H9 (cell line): ENCODE data around the gene AFF2. TPM values are rescaled to one million over a fixed set of nuclear protein-coding genes. Genes with fewer than 3 reads are reported as not detected.

Source experiments
- DNase-seq: peaks from one replicate; pipeline ENCODE4 v3.0.0-alpha.2; 2017
- H2AFZ ChIP-seq: one replicate; pipeline ENCODE4 v1.6.1; 2013; ENCODE audit warnings: mild to moderate bottlenecking, low read length, control low read depth, moderate library complexity
- H2AK5ac ChIP-seq: 2 replicates; pipeline ENCODE4 v1.6.1; 2013; ENCODE audit warnings: low read length, control low read depth, mixed read lengths; ENCODE audit not compliant: insufficient read length
- H2BK120ac ChIP-seq: one replicate; pipeline ENCODE4 v1.6.1; 2013; ENCODE audit warnings: low read depth, mild to moderate bottlenecking, low read length, control low read depth, inconsistent platforms; ENCODE audit not compliant: poor library complexity, severe bottlenecking
- H2BK12ac ChIP-seq: 2 replicates; pipeline ENCODE4 v1.6.1; 2013; ENCODE audit warnings: low read length, control low read depth, mixed read lengths, low read depth; ENCODE audit not compliant: insufficient read length
- H2BK15ac ChIP-seq: 2 replicates; pipeline ENCODE4 v1.6.1; 2013; ENCODE audit warnings: low read depth, low read length, control low read depth
- H2BK20ac ChIP-seq: one replicate; pipeline ENCODE4 v1.6.1; 2013; ENCODE audit warnings: low read depth, mild to moderate bottlenecking, low read length, control low read depth, inconsistent platforms; ENCODE audit not compliant: poor library complexity, severe bottlenecking
- H2BK5ac ChIP-seq: 2 replicates; pipeline ENCODE4 v1.6.1; 2013; ENCODE audit warnings: low read length, control low read depth, mixed read lengths; ENCODE audit not compliant: insufficient read length
- H3K14ac ChIP-seq: 2 replicates; pipeline ENCODE4 v1.6.1; 2013; ENCODE audit warnings: low read length, control low read depth; ENCODE audit not compliant: insufficient read depth
- H3K18ac ChIP-seq: 2 replicates; pipeline ENCODE4 v1.6.1; 2013; ENCODE audit warnings: low read depth, mild to moderate bottlenecking, mixed read lengths, low read length, control low read depth; ENCODE audit not compliant: insufficient read length
- H3K23ac ChIP-seq: 2 replicates; pipeline ENCODE4 v1.6.1; 2013; ENCODE audit warnings: low read length, control low read depth, mixed read lengths, low read depth; ENCODE audit not compliant: insufficient read length
- H3K23me2 ChIP-seq: 2 replicates; pipeline ENCODE4 v1.6.1; 2013; ENCODE audit warnings: low read depth, mild to moderate bottlenecking, mixed read lengths, low read length, control low read depth; ENCODE audit not compliant: insufficient read length, poor library complexity, severe bottlenecking
- H3K27ac ChIP-seq: 2 replicates; pipeline ENCODE4 v1.5.1; 2013; ENCODE audit warnings: low read length, control low read depth, mixed read lengths, low read depth; ENCODE audit not compliant: insufficient read length
- H3K27me3 ChIP-seq: 2 replicates; pipeline ENCODE4 v1.6.1; 2013; ENCODE audit warnings: low read length, control low read depth, inconsistent platforms; ENCODE audit not compliant: insufficient read depth
- H3K4ac ChIP-seq: 2 replicates; pipeline ENCODE4 v1.6.1; 2013; ENCODE audit warnings: low read depth, mild to moderate bottlenecking, control low read depth, inconsistent platforms, low read length, moderate library complexity
- H3K4me1 ChIP-seq: 2 replicates; pipeline ENCODE4 v1.6.1; 2013; ENCODE audit warnings: low read length, control low read depth, inconsistent platforms; ENCODE audit not compliant: insufficient read depth
- H3K4me2 ChIP-seq: 2 replicates; pipeline ENCODE4 v1.6.1; 2013; ENCODE audit warnings: low read length, control low read depth, mixed read lengths; ENCODE audit not compliant: insufficient read length, insufficient read depth
- H3K56ac ChIP-seq: 2 replicates; pipeline ENCODE4 v1.6.1; 2013; ENCODE audit warnings: low read depth, mild to moderate bottlenecking, mixed read lengths, low read length, control low read depth; ENCODE audit not compliant: insufficient read length
- H3K79me1 ChIP-seq: 2 replicates; pipeline ENCODE4 v1.6.1; 2013; ENCODE audit warnings: low read depth, mild to moderate bottlenecking, moderate library complexity, low read length, control low read depth, inconsistent platforms; ENCODE audit not compliant: insufficient read depth, poor library complexity, severe bottlenecking
- H3K79me2 ChIP-seq: 2 replicates; pipeline ENCODE4 v1.6.1; 2013; ENCODE audit warnings: low read length, control low read depth, inconsistent platforms; ENCODE audit not compliant: insufficient read depth
- H3K9ac ChIP-seq: 2 replicates; pipeline ENCODE4 v1.6.1; 2013; ENCODE audit warnings: low read length, control low read depth, mixed read lengths; ENCODE audit not compliant: insufficient read length; ENCODE audit errors: extremely low read depth
- H3K9me3 ChIP-seq: one replicate; pipeline ENCODE4 v1.6.1; 2013; ENCODE audit warnings: low read depth, low read length, inconsistent platforms; ENCODE audit not compliant: control insufficient read depth
- H3T11ph ChIP-seq: one replicate; pipeline ENCODE4 v1.6.1; 2013; ENCODE audit warnings: mild to moderate bottlenecking, low read length, control low read depth, inconsistent platforms
- H4K20me1 ChIP-seq: one replicate; pipeline ENCODE4 v1.6.1; 2013; ENCODE audit not compliant: control insufficient read depth, insufficient read length, insufficient read depth
- H4K5ac ChIP-seq: 2 replicates; pipeline ENCODE4 v1.6.1; 2013; ENCODE audit warnings: low read depth, mild to moderate bottlenecking, mixed read lengths, low read length, control low read depth; ENCODE audit not compliant: insufficient read length
- H4K8ac ChIP-seq: replicated peaks from 2 replicates; pipeline ENCODE4 v1.6.1; 2013; ENCODE audit warnings: low read length, control low read depth, mixed read lengths, low read depth; ENCODE audit not compliant: insufficient read length
- H4K91ac ChIP-seq: 2 replicates; pipeline ENCODE4 v1.6.1; 2013; ENCODE audit warnings: low read depth, mild to moderate bottlenecking, moderate library complexity, mixed read lengths, low read length, control low read depth; ENCODE audit not compliant: insufficient read length
- H3K27ac Mint-ChIP-seq, 3 experiments: 2 replicates in 2 of 3; 3 replicates in 1 of 3; pipeline ENCODE4 v1.8.0; 2020 to 2021; ENCODE audit warnings: mixed read lengths in 3 of 3, mild to moderate bottlenecking in 1 of 3, moderate library complexity in 1 of 3
- H3K27me3 Mint-ChIP-seq: 2 replicates; pipeline ENCODE4 v1.8.0; 2021; ENCODE audit warnings: low read depth, mild to moderate bottlenecking, moderate library complexity, mixed read lengths
- H3K36me3 Mint-ChIP-seq, 3 experiments: 2 replicates in 2 of 3; 3 replicates in 1 of 3; pipeline ENCODE4 v1.8.0; 2020 to 2021; ENCODE audit warnings: low read depth in 3 of 3, mixed read lengths in 3 of 3; ENCODE audit not compliant: insufficient read depth in 1 of 3
- H3K4me1 Mint-ChIP-seq, 2 experiments: 2 replicates each; pipeline ENCODE4 v1.8.0; 2020; ENCODE audit warnings: mixed read lengths in 2 of 2
- H3K4me3 Mint-ChIP-seq, 2 experiments: 2 replicates in 1 of 2; 3 replicates in 1 of 2; pipeline ENCODE4 v1.8.0; 2020 to 2021; ENCODE audit warnings: mild to moderate bottlenecking in 2 of 2, mixed read lengths in 2 of 2, moderate library complexity in 1 of 2
- H3K9me3 Mint-ChIP-seq, 2 experiments: 2 replicates in 1 of 2; 3 replicates in 1 of 2; pipeline ENCODE4 v1.8.0; 2020; ENCODE audit warnings: mild to moderate bottlenecking in 2 of 2, mixed read lengths in 2 of 2, moderate library complexity in 1 of 2
- CTCF ChIP-seq: fragments of 200-600 bp; sonication (generic); conservative IDR thresholded peaks from 3 replicates; pipeline ENCODE4 v1.8.0; 2021; ENCODE audit warnings: antibody characterized with exemption, mild to moderate bottlenecking
- WGBS: extraction: QIAGEN DNeasy Blood & Tissue Kit; methylation state at CpG from one replicate; pipeline ENCODE4 v1.1.7; 2013; ENCODE audit warnings: missing lambda C conversion rate, low lambda C conversion rate, mixed read lengths; ENCODE audit not compliant: insufficient read length; ENCODE audit errors: extremely low coverage; 5-methylcytosine and 5-hydroxymethylcytosine counted together
- total RNA-seq: library from RNA; stranded (reverse); gene quantifications from 2 replicates; pipeline ENCODE4 v1.2.1, GENCODE V29; 2021

AFF2 gene
- total RNA-seq, 1 experiment from 2014 or later: 14.6 TPM

- Histone ChIP-seq H3K56ac (no peak overlapping the region), H2BK20ac (no peak overlapping the region), H2AK5ac (no peak overlapping the region), H3K9ac (no peak overlapping the region), H3K23me2 (no peaks in the 10 kb centered on the region), H3K27me3 (no peaks in the 10 kb centered on the region), H4K8ac (no peak overlapping the region), H3K4me2 (no peak overlapping the region), H4K20me1 (no peaks in the 10 kb centered on the region), H3K23ac (no peak overlapping the region), H3K9me3 (peaks cover 53% of the 10 kb centered on the region), H4K5ac (no peak overlapping the region), H2BK120ac (no peak overlapping the region), H3K79me1 (no peaks in the 10 kb centered on the region), H2BK5ac (no peak overlapping the region), H2AFZ (no peak overlapping the region), H3K14ac (no peak overlapping the region), H2BK15ac (no peak overlapping the region), H4K91ac (no peak overlapping the region), H3K4ac (no peak overlapping the region), H3K27ac (no peak overlapping the region), H2BK12ac (no peak overlapping the region), H3T11ph (no peak overlapping the region), H3K79me2 (no peaks in the 10 kb centered on the region; the same call in 1 of the 2 replicates), H3K4me1 (no peaks in the 10 kb centered on the region), H3K18ac (no peak overlapping the region)
- no peak for TF ChIP-seq CTCF
- no peak overlapping the region for H3K27ac Mint-ChIP-seq
- peaks cover 56 to 61% of the 10 kb centered on the region in 2 experiments for H3K9me3 Mint-ChIP-seq
- peaks cover 2% of the 10 kb centered on the region; the same call in 1 of the 2 replicates for H3K27me3 Mint-ChIP-seq
- DNase-seq: no peak
- no CpG with 5 or more reads among the region's 4 CpGs for WGBS
- no peak overlapping the region for H3K4me3 Mint-ChIP-seq
- H3K4me1 Mint-ChIP-seq: no peaks in the 10 kb centered on the region
- no peaks in the 10 kb centered on the region; a peak in 1 of 7 replicates for H3K36me3 Mint-ChIP-seq
Measured at GRCh38 chrX:149010013-149010852, 509.8 kb downstream of the AFF2 start.
